GM03348 (cell line): ENCODE data around the gene TSPAN15.

Source experiments
- DNase-seq: peaks from one replicate; pipeline ENCODE4 v3.0.0; 2012; ENCODE audit warnings: low spot score

The TSPAN15 gene

DNA sequence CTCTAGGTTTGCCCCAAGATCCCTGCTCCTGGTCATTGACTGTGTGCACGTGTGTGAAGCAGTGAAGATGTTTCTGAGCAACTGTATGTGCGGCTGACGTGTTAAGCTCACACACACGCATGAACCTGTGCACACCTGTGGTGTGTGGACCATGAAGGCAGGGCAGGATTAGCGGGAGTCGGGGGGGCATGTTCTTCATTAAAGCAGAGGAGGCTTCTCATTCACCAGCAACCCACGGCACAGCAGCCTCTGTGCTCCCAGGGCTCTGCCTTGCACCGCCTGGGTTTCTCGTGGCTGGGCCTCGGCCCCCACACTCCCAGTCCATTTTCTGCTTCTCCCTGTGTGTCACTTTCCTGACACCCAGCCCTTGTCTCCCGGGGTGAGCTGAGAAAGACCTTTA lies 33.7 kb upstream of the TSPAN15 start:
- no peak for DNase-seq

DNA sequence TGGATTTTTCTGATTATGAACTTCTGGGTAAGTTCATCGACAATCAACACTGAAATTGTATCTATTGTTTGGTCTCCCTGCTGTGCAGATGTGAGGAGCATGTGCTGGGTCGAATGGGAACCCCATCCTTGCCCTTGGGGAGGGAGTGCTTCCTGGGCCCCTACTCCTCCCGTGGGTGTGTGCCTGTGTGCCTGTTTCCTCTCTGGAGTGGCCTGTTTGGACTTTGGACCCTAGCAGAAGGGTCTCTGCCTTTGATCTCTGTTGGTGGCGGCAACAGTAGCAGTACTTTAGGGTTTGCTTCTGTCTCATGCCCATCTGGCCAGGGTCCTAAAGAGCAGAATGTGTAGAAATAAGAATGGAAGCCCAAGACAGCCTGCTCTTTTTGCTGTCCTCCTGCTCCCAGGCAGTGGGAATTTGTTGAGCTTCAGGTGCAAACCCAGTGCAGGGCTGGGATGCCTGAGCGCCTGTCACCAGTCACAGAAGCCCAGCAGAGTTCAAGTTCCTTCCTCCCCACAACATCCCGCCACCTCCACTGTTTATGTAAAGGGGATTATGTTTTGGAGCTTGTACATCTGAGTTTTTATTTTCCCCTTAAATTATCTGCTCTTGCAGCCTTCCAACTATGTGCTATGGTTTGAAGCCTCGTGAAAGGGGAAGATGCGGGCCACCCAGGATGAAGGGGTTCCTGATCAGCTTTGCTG lies 33.1 kb upstream of the TSPAN15 start:
- no peak for DNase-seq

DNA sequence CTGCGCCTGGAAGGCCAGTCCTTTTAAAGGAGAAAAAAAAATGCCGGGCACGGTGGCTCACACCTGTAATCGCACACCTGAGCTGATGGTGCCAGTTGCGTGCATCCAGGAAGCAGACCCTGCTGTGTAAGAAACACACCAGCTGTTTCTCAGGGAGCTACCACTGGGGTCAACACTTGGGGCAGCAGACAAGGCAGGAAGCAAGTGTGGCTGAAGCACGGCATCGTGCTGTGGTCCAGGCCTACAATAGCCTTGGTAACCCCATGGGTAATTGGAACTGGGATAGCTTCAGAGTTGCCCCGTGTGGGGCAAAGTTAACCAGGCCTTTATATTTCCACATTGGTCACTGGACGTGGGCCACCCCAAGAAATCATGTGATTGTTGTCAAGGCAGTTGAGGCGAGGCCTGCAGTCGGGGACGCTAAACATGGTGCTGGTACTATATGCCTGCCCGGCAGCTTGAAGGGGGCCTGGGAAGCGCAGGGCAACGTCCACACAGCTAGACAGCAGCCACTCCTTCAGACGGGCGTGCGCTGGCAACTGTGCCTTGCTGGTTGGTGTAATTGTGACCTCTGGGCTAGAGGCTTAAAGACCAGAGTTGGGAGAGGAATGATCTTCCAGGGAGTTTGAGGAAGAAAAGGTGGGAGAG lies 32.0 kb upstream of the TSPAN15 start:
- no peak for DNase-seq

DNA sequence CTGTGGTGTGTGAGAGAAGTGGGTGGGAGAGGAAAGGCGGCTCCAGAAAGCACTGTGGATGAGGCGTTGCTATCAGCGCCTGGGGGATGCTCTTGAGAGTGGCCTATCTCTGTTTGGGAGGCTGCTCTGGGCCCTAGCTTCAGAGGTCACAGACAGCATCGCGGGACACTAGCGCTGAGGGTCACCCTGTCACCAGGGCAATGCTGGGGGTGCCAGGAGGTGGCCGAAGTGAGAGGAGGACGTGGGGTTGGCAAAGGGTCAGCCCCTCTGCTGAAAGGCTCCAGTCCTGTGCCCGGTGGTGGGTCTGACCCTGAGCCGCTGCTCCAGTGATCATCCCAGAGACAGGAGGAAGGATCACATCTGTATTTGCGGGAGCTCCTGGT lies 31.5 kb upstream of the TSPAN15 start:
- no peak for DNase-seq

DNA sequence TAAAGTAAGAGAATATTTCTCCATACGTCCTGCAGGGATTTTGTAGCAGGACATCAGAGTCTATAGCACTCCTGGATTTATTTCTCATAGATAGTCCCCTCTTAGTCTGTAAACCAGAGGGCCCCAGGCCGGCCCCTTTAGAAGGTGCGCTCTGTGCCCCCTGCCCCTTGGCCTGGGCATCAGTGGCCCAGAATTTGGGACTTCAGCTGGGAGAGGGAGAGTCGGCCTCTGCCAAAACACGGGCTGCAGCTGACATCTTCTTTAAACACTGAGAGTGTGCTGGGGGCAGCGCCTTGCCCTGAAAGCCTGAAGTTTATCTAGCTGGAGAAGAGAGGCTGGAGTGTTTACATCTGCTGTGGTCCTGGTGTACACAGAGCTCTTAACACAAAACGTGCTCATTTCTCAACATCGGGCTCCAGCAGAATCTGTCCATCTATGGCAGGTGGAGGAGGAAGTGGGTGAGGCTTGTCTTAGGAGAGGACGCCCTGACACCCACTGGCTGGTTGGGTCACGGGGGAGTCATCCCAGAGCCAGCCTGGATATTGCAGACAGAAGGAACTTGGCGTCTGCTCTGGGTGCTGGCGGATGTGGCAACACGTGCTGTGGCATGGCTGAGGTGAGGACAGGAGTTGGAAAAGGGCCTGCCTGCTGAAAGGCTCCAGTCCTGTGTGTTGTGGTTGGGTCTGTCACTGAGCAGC lies 29.5 kb upstream of the TSPAN15 start:
- DNase-seq: no peak

DNA sequence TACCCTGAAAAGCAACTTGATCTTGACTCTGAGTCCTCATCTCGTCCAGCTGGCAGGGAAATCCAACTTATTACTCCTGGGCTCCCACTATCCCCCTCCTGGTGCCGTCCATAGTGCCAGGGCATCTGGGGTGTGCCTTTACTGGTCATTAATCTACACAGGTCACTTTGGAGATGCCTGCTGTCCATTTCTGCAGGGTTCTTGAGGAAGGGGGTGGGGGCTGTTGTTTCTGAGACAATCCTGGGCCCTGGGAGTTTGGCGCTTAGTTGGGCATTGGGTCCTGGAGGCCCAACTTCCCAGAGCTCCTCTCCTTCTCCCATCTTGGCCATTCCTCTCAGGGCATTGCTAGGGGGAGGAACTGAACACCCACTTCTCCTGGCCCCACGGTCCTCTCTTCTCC lies 28.6 kb upstream of the TSPAN15 start:
- DNase-seq: no peak

DNA sequence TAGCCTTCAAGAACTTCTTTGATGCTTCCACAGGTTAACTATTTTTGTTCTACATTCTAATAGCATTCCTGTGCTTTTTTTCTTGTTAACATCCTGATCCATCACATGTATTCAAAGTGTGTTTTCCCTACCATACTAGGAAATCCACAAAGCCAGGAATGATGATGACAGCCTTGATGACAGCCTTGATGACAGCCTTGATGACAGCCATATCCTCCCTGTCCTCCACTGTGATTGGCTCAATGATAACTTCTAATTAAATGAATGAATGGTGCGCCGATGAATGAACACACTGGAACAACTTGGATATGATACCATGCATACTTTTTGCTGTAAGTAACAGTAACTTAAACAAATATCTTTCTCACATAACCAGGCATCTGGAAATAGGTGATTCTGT lies 26.2 kb upstream of the TSPAN15 start:
- no peak for DNase-seq

DNA sequence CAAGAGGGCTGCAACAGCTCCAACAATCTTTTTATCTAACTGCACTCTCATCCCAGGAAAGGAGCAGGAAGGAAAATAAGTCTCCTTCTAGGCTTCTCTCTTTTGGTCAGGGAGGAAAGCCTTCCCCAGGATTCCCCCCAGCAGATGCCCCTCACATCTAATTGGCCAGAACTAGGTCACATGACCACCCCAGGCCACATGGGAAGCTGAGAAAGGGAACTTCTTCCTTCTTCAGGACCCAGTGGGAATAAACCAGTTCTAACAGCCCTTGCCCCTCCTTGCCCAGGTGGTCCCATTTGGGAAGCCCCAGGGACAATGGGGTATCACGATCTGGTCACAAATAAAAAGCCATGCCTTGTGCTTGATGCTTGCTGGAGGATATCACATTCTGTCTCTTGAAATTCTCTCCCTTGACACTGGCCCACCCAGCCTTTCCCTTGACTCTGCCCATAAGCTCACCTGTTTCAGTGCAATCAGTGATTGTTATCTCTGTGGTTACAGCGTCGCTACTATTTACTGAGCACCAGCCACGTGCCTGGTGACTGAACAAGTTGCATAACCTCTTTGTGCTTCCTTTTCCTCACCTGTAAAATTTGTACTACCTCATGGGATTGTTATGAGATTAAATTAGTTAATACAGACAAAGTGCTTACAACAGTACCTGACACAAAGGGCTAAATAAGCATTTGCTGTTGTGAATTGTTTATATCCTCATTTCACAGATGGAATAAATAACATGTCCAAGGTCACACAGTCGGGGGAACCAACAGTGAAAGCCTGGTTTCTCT lies 25.6 kb upstream of the TSPAN15 start:
- no peak for DNase-seq

DNA sequence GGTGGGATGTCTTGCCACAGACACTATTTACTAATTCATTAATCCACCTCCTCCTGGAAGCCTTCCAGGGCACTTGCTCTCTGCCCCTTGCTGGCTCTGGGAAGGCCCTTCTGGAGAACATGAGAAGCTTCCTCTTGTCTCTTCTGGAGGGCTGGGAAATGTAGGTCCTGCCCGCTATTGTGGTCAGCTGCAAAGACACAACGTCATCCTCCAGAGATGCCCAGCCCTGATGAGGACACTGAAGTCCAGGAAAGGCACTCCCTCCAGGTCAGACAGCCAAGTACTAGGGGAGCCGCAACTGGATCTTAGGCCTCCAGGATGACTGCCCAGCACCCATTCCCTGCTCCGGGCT lies 24.9 kb upstream of the TSPAN15 start:
- DNase-seq: no peak

DNA sequence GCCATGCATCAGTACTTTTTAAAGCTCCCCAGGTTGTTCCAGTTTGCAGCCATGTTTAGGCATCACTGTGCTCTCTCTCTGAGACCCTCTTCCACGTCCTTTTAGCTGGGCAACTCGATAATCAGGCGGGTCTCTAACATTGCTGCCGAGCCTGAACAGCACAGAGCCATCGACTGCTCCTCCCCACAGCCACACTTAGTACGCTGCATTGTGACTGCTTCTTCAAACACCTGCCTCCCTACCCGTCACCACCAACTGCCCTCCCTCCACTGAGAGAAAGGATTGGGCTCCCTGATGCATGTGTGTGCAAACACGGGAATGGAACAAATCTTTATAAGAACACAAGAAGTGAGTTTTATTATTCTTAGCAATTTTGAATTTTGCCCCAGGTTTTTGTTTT lies 23.1 kb upstream of the TSPAN15 start:
- DNase-seq: no peak

DNA sequence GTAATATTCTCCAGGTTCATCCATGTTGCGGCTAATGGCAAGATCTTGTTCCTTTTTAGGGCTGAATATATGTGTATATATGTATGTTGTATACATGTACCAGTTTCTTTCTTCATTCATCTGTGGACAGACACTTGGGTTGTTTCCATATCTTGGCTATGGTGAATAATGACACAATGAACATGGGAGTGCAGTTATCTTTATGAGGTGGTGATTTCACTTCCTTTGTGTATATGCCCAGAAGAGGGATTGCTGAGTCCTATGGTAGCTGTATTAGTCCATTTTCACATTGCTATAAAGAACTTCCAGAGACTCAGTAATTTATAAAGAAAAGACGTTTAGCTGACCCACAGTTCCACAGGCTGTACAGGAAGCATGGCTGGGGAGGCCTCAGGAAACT lies 17.1 kb upstream of the TSPAN15 start:
- no peak for DNase-seq

DNA sequence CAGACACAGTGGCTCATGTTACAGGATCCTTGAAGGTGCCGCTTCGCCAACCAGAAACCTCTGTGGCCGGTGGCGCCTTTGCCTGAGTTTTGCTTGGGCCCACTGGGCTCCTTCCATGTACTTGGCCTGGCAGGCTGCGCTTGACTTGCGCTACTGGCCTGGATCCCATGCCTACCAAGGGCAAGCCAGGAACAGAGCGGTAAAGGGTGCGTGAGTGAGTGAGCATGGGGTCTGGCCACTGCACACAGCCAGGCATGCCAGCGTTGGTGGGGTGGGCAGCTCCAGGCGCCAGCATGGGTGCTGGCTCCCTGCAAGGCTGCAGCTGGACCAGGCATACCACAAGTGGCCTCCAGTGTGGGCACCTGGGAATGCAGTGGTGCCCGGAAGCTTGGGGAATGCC lies 16.3 kb upstream of the TSPAN15 start:
- DNase-seq: no peak

DNA sequence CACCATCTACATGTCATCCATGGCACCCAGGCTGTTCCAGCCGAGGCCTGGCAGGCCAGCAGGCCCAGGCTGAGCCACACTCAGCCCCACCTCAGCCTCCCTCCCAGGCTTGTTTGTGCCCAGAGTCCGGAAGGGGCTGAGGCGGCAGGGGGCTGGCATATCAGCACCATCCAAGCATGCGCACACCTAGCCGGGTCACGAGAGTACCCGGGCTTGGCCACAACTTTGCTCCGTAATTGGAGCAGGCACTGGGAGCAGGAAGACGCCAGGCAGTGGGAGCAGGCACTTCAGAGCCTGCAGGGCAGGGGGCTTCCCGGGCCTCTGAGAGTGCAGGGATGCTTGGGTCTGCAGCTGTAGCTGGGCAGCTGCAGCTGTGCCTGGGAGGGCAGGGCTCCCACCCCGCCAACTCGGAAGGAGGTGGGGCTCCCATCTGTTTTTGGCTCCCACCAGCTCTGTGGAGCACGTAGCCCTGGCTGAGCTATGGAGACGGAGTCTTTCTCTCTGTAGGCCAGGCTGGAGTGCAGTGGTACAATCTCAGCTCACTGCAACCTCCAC lies 15.2 kb upstream of the TSPAN15 start:
- DNase-seq: no peak

DNA sequence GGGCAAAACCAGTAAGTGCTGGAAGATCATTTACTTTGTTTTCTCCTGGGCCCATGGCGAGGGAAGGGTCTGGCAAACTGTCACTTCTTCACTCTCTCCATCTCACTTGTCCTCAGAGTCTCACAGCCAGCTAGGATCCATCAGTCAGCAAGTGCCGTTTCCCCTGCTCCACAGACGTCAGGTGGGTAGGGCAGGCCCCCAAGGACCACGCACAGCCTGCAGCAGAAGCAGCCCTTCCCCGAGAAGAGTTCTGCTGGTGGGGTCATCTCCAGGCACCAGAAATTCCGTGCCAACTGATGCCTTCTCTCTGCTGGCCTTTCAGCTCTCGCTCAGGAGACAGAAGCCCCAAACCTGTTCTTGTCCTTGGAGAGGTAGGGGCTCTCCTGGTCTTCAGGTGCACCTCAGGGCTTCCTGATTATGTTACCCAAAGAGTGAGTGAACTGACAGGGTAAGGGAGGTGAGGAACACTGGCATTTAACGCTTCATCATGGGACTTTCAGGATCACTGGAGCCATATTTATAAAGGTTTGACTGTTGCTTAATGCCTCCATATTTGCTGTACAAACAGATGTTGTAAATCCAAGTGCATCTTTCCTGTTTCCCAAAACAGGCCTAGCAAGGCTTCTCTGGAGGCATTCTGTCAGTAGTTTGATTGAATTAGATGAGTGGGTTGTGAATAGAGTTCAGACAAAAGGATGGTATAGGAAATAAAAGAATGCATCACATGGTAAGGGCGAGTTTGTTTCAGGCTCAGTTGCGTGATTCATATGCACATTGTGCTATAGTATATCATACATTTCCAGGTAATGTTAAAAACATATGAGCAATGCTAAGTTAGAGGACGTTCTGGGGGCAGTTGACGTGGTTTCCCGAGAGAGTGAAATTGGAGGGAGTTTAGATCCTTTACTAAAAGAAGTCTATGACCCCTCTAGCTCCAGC lies 13.7 kb upstream of the TSPAN15 start:
- DNase-seq: no peak

DNA sequence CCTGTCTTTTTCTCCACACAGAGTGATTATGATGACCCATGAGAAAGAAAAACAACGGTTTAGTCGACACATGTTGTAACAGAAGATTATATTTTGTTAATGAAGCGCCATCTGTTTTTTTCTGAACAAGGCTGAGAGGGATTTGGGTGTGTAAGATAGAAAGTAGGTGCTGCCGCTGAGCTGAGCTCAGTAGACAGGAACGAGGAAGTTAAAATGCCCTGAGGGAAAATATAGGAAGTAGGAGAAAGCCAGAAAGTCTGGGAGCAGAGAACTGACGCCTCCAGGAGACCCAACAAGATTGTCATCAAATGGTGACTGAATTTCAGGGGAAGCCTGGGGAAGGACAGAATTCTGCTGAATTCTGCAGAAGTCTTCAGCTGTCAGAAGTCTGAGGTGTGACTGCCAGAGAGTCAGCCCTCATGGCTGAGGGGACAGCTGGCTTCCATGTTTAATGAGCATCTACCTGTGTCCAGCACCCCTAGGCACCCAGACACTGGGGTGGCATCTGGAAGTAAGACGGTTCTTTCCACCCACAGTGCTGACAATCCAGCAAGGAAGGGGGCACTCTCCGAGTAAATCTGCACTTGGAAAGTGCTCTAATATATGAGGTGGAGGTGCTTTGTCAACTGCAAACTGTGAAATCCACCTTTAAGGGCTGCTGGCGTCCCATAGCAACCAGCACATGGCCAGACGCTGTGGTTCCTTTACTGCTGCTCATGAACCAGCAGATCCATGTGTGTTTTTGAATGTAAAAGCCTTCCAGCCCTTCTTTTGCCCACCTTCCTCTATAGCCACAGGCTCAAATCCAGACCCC lies 12.5 kb upstream of the TSPAN15 start:
- peak; percentile 64 for DNase-seq

DNA sequence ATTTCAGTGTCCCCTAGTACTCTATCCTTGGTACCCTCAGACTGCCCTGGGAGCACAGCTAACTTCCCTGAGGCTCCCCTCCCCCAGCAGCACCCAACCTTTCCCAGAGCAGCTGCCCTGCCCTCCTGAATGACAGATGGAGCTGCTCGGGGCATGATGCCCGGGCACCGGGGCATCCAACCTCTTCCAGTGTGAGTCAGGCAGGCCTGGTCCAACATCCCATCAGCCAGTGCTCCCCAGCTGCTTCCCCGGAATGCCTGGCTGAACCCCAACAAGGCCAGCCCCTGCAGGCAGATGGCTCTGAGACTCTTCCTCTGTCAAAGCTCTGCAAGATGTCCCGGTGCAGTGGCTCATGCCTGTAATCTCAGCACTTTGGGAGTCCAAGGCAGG lies 11.9 kb upstream of the TSPAN15 start:
- DNase-seq: peak; percentile 74

DNA sequence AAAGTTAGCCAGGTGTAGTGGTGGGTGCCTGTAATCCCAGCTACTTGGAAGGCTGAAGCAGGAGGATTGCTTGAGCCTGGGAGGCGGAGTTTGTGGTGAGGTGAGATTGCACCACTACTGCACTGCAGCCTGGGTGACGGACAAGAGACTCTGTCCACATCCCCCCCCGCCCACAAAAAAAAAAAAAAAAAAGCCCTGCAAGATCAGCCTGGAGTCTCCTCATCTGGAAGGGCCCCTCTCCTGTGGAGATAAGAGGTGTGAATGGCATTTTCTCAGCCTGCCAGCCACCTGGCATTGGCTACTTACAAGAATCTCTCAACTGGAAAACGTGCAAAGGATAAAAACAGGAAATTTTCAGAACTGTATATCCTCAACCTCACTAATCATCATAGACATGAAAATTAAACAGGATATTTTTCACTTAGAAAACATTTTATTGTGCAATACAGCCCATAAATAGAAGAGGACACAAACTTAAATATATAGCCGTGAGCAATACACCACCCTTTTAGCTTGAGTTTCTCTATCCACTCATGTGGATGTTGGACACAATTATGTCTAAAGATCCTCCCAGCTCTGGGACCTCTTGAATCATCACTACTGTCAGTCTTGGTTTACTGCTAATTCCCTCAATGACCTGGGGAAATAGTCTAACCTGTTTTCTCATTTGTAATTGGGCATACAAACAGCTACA lies 11.3 kb upstream of the TSPAN15 start:
- peak; percentile 52 for DNase-seq

DNA sequence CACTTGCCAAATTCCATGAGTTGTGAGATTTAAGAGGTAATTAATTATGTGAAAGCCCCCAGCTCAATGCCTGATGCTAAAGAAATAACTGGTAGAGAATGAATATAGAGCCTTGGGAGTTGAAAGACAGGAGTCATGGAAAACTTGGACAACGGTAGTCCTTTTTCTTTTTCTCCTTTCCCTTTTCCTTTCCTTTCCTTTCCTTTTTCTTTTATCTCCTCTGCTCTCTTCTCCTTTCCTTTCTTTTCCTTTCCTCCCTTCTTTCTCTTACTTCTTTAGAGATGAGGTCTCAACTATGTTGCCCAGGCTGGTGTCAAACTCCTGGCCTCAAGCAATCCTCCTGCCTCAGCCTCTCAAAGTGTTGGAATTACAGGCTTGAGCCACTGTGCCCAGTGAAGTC lies 7.9 kb upstream of the TSPAN15 start:
- no peak for DNase-seq

DNA sequence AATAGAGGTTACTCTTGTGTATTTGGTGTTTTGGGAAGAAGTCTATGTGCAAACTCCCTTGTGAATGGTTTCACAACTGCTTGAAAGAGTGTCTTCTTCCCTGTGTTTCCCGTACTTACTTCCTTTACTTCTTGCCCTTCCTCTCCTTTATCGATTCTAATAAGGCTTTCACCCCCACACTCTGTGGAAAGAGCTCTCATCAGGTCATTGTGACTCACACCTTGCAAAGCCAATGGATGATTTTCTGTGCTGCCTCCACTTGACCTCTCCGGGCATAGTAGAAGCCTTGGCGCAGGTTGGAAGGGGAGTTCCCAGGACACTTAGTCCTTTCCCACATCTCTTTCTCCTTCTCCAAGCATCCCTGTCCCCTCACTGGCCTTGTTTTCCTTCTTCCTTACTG lies 6.2 kb upstream of the TSPAN15 start:
- DNase-seq: no peak

DNA sequence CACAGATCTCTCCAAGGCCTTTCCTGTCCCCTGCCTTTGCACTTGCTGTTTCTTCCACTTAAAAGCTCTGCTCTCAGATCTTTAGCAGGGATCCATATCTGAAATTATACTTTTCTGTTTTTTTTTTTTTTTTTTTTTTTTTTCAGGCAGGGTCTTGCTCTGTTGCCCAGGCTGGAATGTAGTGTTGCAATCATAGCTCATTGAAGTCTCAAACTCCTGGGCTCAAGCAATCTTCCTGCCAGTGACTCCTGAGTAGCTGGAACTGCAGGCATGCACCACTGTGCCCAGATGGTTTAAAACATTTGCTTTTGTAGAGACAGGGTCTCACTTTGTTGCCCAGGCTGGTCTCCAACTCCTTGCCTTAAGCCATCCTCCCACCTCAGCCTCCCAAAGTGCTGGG lies 5.0 kb upstream of the TSPAN15 start:
- no peak for DNase-seq
